HG02970 (cell line): ENCODE results near the gene ECE2.

Experiments used
- ATAC-seq: cut with Tn5 transposase; IDR thresholded peaks from one replicate; pipeline ENCODE4 v1.9.1; 2021; ENCODE audit warnings: mild to moderate bottlenecking, moderate library complexity, moderate number of reproducible peaks; ENCODE audit not compliant: unreplicated experiment, low FRiP score

The ECE2 gene

GRCh38 chr3:184239708-184240107, 36.1 kb upstream of the ECE2 start:
- ATAC-seq = no peak

GRCh38 chr3:184240384-184241140, 35.3 kb upstream of the ECE2 start:
- ATAC-seq = no peak

- no peak for ATAC-seq
Measured at GRCh38 chr3:184241141-184241446, 34.7 kb upstream of the ECE2 start.

- ATAC-seq = no peak
Measured at GRCh38 chr3:184241447-184242296, 34.1 kb upstream of the ECE2 start.

- ATAC-seq = no peak
Measured at GRCh38 chr3:184242297-184242685, 33.5 kb upstream of the ECE2 start.

GRCh38 chr3:184248454-184249411, 27.1 kb upstream of the ECE2 start, which contains the start of gene ALG3:
Gene ALG3, minus strand, starts transcription at chr3:184248962. Its CDS starts 22 bp downstream, at chr3:184248940.
- peak; percentile 50 for ATAC-seq

- ATAC-seq = peak; percentile 85
Measured at GRCh38 chr3:184249412-184250166, 26.2 kb upstream of the ECE2 start, which contains the start of gene EEF1AKMT4. Gene EEF1AKMT4, plus strand, starts transcription at chr3:184249672. Its CDS starts 23 bp downstream, at chr3:184249695.

- ATAC-seq = peak; percentile 41
Measured at GRCh38 chr3:184250167-184250828, 25.5 kb upstream of the ECE2 start.

- no peak for ATAC-seq
Measured at GRCh38 chr3:184255291-184256039, 20.4 kb upstream of the ECE2 start.

GRCh38 chr3:184257083-184257915, 18.5 kb upstream of the ECE2 start:
- ATAC-seq = no peak

- no peak for ATAC-seq
Measured at GRCh38 chr3:184258926-184259325, 16.9 kb upstream of the ECE2 start.

GRCh38 chr3:184259396-184259877, 16.4 kb upstream of the ECE2 start:
- no peak for ATAC-seq

GRCh38 chr3:184259878-184260723, 15.7 kb upstream of the ECE2 start:
- ATAC-seq = no peak

GRCh38 chr3:184260724-184261269, 15.0 kb upstream of the ECE2 start:
- ATAC-seq = no peak

- no peak for ATAC-seq
Measured at GRCh38 chr3:184261270-184261853, 14.5 kb upstream of the ECE2 start, which contains the start of gene CAMK2N2. Gene CAMK2N2, minus strand, starts transcription at chr3:184261553. Its CDS starts 268 bp downstream, at chr3:184261285.
